HG03354 (cell line): ENCODE results near the gene FGF6.

Experiments
- ATAC-seq: cut with Tn5 transposase; IDR thresholded peaks from one replicate; pipeline ENCODE4 v1.9.1; 2021; ENCODE audit warnings: mild to moderate bottlenecking; ENCODE audit not compliant: unreplicated experiment, poor library complexity, severe bottlenecking

FGF6 gene

DNA sequence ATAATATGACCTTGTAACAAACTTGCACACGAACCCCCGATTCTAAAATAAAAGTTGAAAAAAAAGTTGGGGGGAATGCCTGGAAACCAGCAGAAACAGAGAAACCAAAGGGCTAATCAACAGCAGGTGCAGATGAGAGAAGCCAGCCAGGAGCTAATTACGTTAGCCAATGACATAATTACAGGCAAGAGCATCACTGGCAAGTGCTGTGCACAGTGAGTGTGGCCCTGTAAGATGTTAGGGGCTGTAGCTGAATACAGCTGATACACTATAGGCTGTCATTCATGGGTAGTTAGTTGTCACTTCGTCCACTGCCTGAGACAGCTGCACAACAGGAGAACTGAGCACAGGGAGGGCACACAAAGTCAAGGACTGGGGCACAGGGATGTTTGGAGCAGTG, 58.8 kb downstream of the FGF6 start:
- no peak for ATAC-seq
